GM12801 (cell line): ENCODE measurements around the gene DOK5.

Experiments
- TF ChIP-seq, protein P1 (sequence below): IDR thresholded peaks from one replicate; pipeline ENCODE4 v1.5.1; 2011; ENCODE audit warnings: control low read depth; ENCODE audit not compliant: insufficient read length; ENCODE audit errors: extremely low read depth

Gene DOK5

DNA sequence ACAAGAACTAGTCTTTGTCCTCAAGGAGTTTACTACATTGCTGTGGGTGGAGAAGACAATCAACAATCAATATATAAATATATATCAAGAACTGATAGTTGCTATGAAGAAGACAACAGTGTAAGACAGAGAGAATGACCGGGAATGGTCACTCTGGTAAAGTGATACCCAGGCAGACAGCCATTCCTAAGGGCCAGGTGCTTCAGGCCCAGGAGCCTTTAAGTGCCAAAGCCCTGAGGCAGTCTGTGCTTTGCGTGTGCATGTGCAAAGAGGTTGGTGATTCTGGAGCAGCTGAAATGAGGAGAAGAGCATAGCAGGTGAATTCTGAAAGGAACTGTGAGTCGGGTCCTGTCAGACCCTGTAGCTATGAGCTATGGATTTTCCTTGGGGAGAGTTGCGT lies 154.2 kb downstream of the DOK5 start:
- TF ChIP-seq, protein P1, sequence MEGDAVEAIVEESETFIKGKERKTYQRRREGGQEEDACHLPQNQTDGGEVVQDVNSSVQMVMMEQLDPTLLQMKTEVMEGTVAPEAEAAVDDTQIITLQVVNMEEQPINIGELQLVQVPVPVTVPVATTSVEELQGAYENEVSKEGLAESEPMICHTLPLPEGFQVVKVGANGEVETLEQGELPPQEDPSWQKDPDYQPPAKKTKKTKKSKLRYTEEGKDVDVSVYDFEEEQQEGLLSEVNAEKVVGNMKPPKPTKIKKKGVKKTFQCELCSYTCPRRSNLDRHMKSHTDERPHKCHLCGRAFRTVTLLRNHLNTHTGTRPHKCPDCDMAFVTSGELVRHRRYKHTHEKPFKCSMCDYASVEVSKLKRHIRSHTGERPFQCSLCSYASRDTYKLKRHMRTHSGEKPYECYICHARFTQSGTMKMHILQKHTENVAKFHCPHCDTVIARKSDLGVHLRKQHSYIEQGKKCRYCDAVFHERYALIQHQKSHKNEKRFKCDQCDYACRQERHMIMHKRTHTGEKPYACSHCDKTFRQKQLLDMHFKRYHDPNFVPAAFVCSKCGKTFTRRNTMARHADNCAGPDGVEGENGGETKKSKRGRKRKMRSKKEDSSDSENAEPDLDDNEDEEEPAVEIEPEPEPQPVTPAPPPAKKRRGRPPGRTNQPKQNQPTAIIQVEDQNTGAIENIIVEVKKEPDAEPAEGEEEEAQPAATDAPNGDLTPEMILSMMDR, result no peak

DNA sequence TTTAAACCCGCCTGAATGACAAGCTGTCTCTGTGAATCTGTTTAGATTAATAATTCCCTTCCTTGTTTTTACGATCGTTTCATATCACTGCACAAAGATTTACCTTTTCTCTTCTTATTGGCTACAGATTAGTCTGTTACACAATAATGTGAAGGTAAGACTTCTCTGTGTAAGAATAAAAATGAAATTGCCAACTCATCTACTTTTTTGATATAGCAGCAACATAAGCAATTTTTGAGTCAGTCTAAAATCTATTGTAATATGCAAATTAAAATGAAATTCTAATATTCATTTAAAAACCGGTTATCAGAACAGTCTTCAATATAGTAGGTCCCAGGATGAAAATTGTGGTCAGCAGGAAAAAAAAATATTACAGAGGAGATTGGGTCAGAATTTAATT lies 155.2 kb downstream of the DOK5 start:
- TF ChIP-seq, protein P1, result no peak

DNA sequence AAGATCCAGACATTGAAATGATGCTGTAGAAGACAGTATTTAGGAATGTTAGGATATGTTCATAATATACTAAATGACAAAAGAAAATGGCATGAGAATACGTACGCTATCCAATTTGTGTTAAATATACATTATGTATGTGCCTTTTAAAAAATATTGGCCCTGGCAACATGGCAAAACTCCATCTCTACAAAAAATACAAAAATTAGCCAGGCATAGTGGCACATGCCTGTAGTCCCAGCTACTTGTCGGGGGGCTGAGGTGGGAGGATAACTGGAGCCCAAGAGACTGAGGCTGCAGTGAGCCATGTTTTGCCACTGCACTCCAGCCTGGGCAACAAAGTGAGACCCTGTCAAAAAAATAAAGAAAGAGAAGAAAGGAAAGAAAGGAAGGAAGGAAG lies 155.7 kb downstream of the DOK5 start:
- TF ChIP-seq, protein P1, result no peak

DNA sequence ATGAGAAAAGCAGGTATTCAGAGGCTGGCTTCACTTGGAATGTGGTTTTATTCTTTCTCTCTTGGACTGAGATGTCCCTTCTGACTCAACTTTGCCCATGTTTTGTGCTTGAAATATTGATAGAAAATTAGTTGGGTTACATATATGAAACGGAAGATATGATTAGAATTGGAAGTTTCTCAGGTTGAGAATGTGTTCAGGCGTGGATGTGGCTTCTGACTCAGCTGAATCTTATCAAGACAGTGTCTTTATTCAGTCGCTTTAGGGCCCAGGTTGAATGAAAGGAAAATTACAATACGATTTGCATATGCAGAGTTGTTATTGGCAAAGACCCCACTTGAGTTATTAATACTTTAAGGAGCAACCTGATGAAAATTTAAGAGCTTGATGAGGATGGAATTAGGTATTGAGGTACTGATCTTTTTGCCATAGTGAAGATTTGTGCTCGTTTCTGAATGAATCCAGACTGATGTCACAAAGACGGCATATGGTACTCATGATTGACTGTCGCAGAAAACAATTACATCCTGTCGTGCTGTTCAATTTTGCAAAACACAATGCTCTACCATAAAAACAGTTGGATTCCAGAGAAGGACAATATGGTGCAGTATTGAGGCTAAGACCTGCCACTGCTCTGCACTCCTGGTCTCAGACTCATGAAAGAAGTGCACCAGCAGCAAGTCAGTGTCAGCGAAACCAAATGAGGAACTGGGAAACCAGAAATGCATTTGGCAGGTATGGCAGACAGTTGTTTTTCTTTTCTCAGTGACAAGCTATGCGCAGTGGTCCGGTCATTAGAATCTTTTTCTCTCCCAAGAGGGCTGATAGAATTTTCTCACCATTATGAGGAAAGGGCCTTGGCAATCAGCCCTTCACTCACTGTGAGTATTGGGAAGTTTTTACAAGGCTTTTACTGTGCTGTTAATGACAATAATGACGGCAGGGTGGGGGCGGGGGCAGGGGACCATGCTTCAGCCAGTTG lies 158.3 kb downstream of the DOK5 start:
- TF ChIP-seq, protein P1, result no peak

DNA sequence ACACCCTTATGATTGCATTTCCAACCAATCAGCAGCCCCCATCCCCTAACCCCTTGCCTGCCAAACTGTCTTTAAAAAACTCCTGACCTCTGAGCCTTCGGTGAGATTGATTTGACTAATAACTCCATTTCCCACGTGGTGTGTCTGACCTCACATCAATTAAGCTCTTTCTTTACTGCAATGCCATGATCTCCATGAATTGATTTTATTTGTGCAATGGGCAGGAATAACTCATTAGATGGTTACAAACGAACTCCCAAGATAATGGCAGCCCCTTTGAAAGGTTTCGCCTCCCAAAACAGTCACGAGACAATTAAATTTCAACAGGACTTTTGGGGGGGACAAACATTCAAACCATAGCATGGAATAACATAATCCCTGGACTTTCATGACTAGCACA lies 161.2 kb downstream of the DOK5 start:
- TF ChIP-seq, protein P1, result no peak

DNA sequence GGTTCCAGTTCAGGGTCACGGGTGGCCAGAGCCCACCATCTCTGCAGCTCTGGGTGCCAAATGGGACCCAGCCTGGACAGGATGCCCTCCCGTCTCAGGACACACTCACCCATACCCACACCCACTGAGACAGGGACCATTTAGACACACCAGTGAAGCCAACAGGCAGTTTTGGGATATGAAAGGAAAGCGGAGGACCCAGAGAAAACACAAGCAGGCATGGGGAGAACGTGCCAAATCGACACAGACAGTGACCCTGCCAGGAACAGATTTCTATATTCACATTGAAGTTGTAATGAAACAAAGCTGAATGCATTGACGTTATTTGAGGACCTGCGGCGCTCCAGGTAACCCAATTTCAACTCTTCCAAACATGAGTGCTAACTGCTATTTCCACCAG lies 164.5 kb downstream of the DOK5 start:
- TF ChIP-seq, protein P1, result no peak

DNA sequence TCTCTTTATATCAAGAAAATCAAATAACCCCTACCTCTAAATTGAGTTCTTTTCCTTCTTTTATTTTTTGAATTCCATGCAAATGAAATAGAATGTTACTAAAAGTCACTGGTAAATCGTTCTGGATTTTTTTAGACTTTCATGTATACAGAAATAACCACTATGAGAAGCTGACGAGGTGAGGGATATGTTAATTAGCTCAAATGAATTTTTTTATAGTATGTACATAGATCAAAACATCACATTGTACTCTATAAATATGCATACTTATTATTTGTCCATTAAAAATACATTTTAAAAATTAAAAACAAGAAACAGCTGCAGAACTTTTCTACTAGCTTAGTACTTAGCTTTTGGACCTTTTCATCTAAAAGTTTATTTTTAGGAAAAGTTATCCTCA lies 165.4 kb downstream of the DOK5 start:
- TF ChIP-seq, protein P1, result no peak
